HepG2 (cell line): ENCODE data around the gene OR8D1. TPM values are rescaled to one million over a fixed set of nuclear protein-coding genes. Genes with fewer than 3 reads are reported as not detected.

ENCODE experiments used
- ARID4A ChIP-seq: sonication (generic); formaldehyde crosslinking; IDR thresholded peaks from 2 replicates; pipeline ENCODE4 v1.5.0; 2020; ENCODE audit warnings: mild to moderate bottlenecking, missing genetic modification reagents, borderline replicate concordance
- ATF3 ChIP-seq: sonication (generic); formaldehyde crosslinking; IDR thresholded peaks from 2 replicates; pipeline ENCODE4 v1.4.0; 2020; ENCODE audit warnings: missing genetic modification reagents
- HIVEP1 ChIP-seq: sonication (generic); formaldehyde crosslinking; IDR thresholded peaks from 2 replicates; pipeline ENCODE4 v1.4.0; 2020; ENCODE audit warnings: mild to moderate bottlenecking, missing genetic modification reagents
- ZNF407 ChIP-seq: sonication (generic); formaldehyde crosslinking; IDR thresholded peaks from one replicate; pipeline ENCODE4 v1.5.1; 2020; ENCODE audit warnings: mild to moderate bottlenecking, missing genetic modification reagents; ENCODE audit errors: not compliant biosample characterization
- polyA plus RNA-seq, 8 experiments: library from polyadenylated mRNA; depleted of rRNA in 3 of 8; stranded (reverse) in 7 of 8; unstranded in 1 of 8; fragments of >200 nt; fragmentation: Illumina TruSeq in 4 of 8; extraction: Trizol in 4 of 8; gene quantifications; 2 replicates each; pipeline versions ENCODE4 v1.2.1 to v1.2.3, GENCODE V29; 2011 to 2016; ENCODE audit warnings: low read depth in 4 of 8, missing spikeins in 1 of 8, mixed read lengths in 1 of 8; ENCODE audit not compliant: insufficient read depth in 1 of 8
- total RNA-seq, 5 experiments: library from RNA; depleted of rRNA; stranded (reverse); fragments of >200 nt; fragmentation: Illumina TruSeq; extraction: Trizol; gene quantifications; 2 replicates each; pipeline ENCODE4 v1.2.3, GENCODE V29; 2016; ENCODE audit warnings: low read depth in 1 of 5
- TF ChIP-seq, protein P1 (sequence below): sonication (generic); formaldehyde crosslinking; IDR thresholded peaks from 2 replicates; pipeline ENCODE4 v1.4.0; 2020; ENCODE audit warnings: mild to moderate bottlenecking, missing genetic modification reagents
- TF ChIP-seq, protein P2 (sequence below): sonication (generic); formaldehyde crosslinking; IDR thresholded peaks from 2 replicates; pipeline ENCODE4 v1.4.0; 2020; ENCODE audit warnings: missing genetic modification reagents

The OR8D1 gene
- total and polyA plus RNA-seq, 2 of the 13 experiments (the other 11 are each of a cell fraction or from before 2014, with no cell fraction given), result not detected

- TF ChIP-seq ZNF407 (CRISPR knock-in tag) (no peak), HIVEP1 (CRISPR knock-in tag) (no peak), ATF3 (CRISPR knock-in tag) (no peak), ARID4A (CRISPR knock-in tag) (no peak)
- TF ChIP-seq, protein P1, sequence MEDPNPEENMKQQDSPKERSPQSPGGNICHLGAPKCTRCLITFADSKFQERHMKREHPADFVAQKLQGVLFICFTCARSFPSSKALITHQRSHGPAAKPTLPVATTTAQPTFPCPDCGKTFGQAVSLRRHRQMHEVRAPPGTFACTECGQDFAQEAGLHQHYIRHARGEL, result no peak
- TF ChIP-seq, protein P2, sequence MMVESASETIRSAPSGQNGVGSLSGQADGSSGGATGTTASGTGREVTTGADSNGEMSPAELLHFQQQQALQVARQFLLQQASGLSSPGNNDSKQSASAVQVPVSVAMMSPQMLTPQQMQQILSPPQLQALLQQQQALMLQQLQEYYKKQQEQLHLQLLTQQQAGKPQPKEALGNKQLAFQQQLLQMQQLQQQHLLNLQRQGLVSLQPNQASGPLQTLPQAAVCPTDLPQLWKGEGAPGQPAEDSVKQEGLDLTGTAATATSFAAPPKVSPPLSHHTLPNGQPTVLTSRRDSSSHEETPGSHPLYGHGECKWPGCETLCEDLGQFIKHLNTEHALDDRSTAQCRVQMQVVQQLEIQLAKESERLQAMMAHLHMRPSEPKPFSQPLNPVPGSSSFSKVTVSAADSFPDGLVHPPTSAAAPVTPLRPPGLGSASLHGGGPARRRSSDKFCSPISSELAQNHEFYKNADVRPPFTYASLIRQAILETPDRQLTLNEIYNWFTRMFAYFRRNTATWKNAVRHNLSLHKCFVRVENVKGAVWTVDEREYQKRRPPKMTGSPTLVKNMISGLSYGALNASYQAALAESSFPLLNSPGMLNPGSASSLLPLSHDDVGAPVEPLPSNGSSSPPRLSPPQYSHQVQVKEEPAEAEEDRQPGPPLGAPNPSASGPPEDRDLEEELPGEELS (CRISPR knock-in tag), result no peak
Observed at GRCh38 chr11:124294687-124295086, 19.1 kb downstream of the OR8D1 start (continued).
